HG03103 (cell line): ENCODE measurements around the gene F13A1.

Source experiments
- ATAC-seq: cut with Tn5 transposase; IDR thresholded peaks from one replicate; pipeline ENCODE4 v1.9.1; 2021; ENCODE audit warnings: low read depth; ENCODE audit not compliant: unreplicated experiment

F13A1 gene

GRCh38 chr6:6123803-6124202, 196.7 kb downstream of the F13A1 start:
- no peak for ATAC-seq

- ATAC-seq, result no peak
Observed at GRCh38 chr6:6121943-6122342, 198.5 kb downstream of the F13A1 start.

GRCh38 chr6:6105472-6106036, 214.9 kb downstream of the F13A1 start:
- ATAC-seq, result no peak
